GM19372 (cell line): ENCODE measurements around the gene C1GALT1C1.

Source experiments
- ATAC-seq: cut with Tn5 transposase; IDR thresholded peaks from one replicate; pipeline ENCODE4 v1.9.1; 2021; ENCODE audit warnings: mild to moderate bottlenecking, low read depth, moderate library complexity; ENCODE audit not compliant: unreplicated experiment

C1GALT1C1 gene

DNA sequence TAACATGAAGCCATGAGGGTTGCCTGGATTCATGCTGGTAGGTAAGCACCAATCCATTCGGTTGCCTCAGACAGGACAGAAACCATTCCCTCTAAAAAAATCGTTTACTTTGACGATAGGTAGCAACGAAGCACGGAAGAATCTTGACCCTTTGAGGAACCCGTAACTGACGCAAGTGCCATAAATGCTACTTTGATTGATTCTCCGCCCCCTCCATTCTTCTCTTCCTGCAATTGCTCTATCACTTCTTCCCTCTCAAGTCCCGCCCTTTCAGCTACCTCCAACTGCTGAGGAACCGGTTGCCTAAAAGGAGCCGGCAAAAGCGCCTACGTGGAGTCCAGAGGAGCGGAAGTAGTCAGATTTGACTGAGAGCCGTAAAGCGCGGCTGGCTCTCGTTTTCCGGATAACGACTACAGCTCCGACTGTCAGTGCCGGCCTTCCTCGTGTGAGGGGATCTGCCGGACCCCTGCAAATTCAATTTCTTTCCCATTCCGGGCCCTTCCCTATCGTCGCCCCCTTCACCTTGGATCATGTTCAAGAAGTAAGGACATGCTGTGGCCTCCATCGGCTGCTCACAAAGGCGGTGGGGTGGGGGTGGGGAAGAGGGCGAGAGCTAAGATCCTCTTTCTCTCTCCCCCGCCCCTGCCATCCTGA lies 26.0 kb downstream of the C1GALT1C1 start, which contains the start of gene MCTS1:
Gene MCTS1 (plus strand): TSS at position 395 of the 654 bp plus-strand sequence. CDS start 136 bp downstream, at position 531.
- peak; percentile 95 for ATAC-seq

GRCh38 chrX:120585702-120586101 lies 44.2 kb downstream of the C1GALT1C1 start:
- ATAC-seq, result no peak
